Endothelial cell of umbilical vein (primary cell): ENCODE data around the gene PIN1. TPM values are rescaled to one million over a fixed set of nuclear protein-coding genes. Genes with fewer than 3 reads are reported as not detected.

Experiments used
- BruUV-seq: library from RNA; stranded (reverse); fragments of 400-500 nt; replicated peaks from 2 replicates; lab custom pipeline; 2021; lab: Mats Ljungman, UMichigan
- CTCF ChIA-PET: fragments of 300-600, 350-600 bp; sonication (Branson Sonifier 250); formaldehyde crosslinking; loops from one replicate; lab custom pipeline; 2021; ENCODE audit warnings: antibody characterized with exemption, inconsistent platforms; lab: Charles Lee
- POLR2A ChIA-PET: fragments of 300-600, 350-600 bp; sonication (Branson Sonifier 250); formaldehyde crosslinking; loops from one replicate; lab custom pipeline; 2021; ENCODE audit warnings: antibody characterized with exemption, inconsistent platforms; lab: Charles Lee
- DNase-seq: peaks from one replicate; pipeline ENCODE4 v3.0.0-alpha.2; 2011; ENCODE audit warnings: low read depth, low spot score
- FAIRE-seq: peaks from 2 replicates; lab custom pipeline; 2011; peaks lifted over from hg19 to GRCh38; lab: Jason Lieb, UNC
- H2AFZ ChIP-seq: 2 replicates; pipeline ENCODE4 v1.6.0; 2012; ENCODE audit warnings: low read depth, low read length, control low read depth, inconsistent platforms
- H3K27ac ChIP-seq: 2 replicates; pipeline ENCODE4 v1.5.1; 2011; ENCODE audit warnings: low read depth, mild to moderate bottlenecking, control low read depth, low read length, moderate library complexity; ENCODE audit not compliant: insufficient read depth
- H3K27me3 ChIP-seq, 2 experiments: 2 replicates each; pipeline versions ENCODE4 v1.6.0 to v1.6.1; 2011; ENCODE audit warnings: low read length in 2 of 2, mixed read lengths in 1 of 2; ENCODE audit not compliant: control insufficient read depth in 2 of 2, insufficient read depth in 2 of 2
- H3K36me3 ChIP-seq, 2 experiments: 2 replicates in 1 of 2; 3 replicates in 1 of 2; pipeline ENCODE4 v1.5.1; 2011; ENCODE audit warnings: low read length in 2 of 2, mild to moderate bottlenecking in 1 of 2, moderate library complexity in 1 of 2; ENCODE audit not compliant: control insufficient read depth in 2 of 2, insufficient read depth in 2 of 2; ENCODE audit errors: extremely low read depth in 1 of 2
- H3K4me1 ChIP-seq: 3 replicates; pipeline ENCODE4 v1.5.1; 2011; ENCODE audit warnings: mild to moderate bottlenecking, low read length; ENCODE audit not compliant: control insufficient read depth, insufficient read depth; ENCODE audit errors: extremely low read depth
- H3K4me2 ChIP-seq: 2 replicates; pipeline ENCODE4 v1.6.1; 2011; ENCODE audit warnings: low read length, control low read depth, mixed read lengths; ENCODE audit not compliant: insufficient read depth
- H3K4me3 ChIP-seq, 3 experiments: fragments of 200-600 bp in 1 of 3; sonication (generic), shearing (Covaris generic) in 1 of 3; replicated peaks in 1 of 3; 2 replicates each; pipeline ENCODE4 v1.5.1; 2011 to 2016; ENCODE audit warnings: control low read depth in 3 of 3, low read length in 3 of 3, mild to moderate bottlenecking in 2 of 3, inconsistent platforms in 1 of 3, low read depth in 1 of 3, moderate library complexity in 1 of 3; ENCODE audit not compliant: insufficient read depth in 1 of 3
- H3K79me2 ChIP-seq: 2 replicates; pipeline ENCODE4 v1.6.0; 2012; ENCODE audit warnings: low read length, inconsistent platforms; ENCODE audit not compliant: control insufficient read depth, insufficient read depth
- H3K9ac ChIP-seq: replicated peaks from 2 replicates; pipeline ENCODE3; 2011; ENCODE audit warnings: low read length, control low read depth; ENCODE audit not compliant: insufficient read depth; ENCODE audit errors: extremely low read depth
- H3K9me1 ChIP-seq: replicated peaks from 3 replicates; pipeline ENCODE4 v1.6.0; 2011; ENCODE audit warnings: mild to moderate bottlenecking, low read length; ENCODE audit not compliant: control insufficient read depth, insufficient read depth; ENCODE audit errors: extremely low read depth
- H3K9me3 ChIP-seq: replicated peaks from 2 replicates; pipeline ENCODE4 v1.5.1; 2012; ENCODE audit warnings: low read length, inconsistent platforms; ENCODE audit not compliant: control insufficient read depth, insufficient read depth
- H4K20me1 ChIP-seq: replicated peaks from 2 replicates; pipeline ENCODE3; 2011; ENCODE audit warnings: mild to moderate bottlenecking, low read length; ENCODE audit not compliant: control insufficient read depth, insufficient read depth; ENCODE audit errors: extremely low read depth
- EZH2 ChIP-seq: IDR thresholded peaks from 2 replicates; pipeline ENCODE4 v1.6.1; 2012; ENCODE audit warnings: borderline replicate concordance, low read depth, mild to moderate bottlenecking, moderate library complexity, low read length, inconsistent platforms; ENCODE audit not compliant: severe bottlenecking
- FOS ChIP-seq: IDR thresholded peaks from 2 replicates; pipeline ENCODE4 v1.6.1; 2011; ENCODE audit warnings: mild to moderate bottlenecking, low read length, moderate library complexity, borderline replicate concordance; ENCODE audit not compliant: insufficient read depth
- GATA2 ChIP-seq: IDR thresholded peaks from 2 replicates; pipeline ENCODE4 v1.7.0; 2011; ENCODE audit warnings: low read depth, mild to moderate bottlenecking, moderate library complexity, mixed read lengths, low read length; ENCODE audit not compliant: insufficient read length, insufficient read depth
- JUN ChIP-seq: IDR thresholded peaks from 2 replicates; pipeline ENCODE4 v1.6.1; 2011; ENCODE audit warnings: borderline replicate concordance, low read depth; ENCODE audit not compliant: insufficient read length, insufficient read depth
- MYC ChIP-seq: IDR thresholded peaks from one replicate; pipeline ENCODE4 v1.6.1; 2011; ENCODE audit warnings: mild to moderate bottlenecking, low read depth, low read length
- POLR2A ChIP-seq: IDR thresholded peaks from 2 replicates; pipeline ENCODE4 v1.6.1; 2012; ENCODE audit warnings: low read depth, mild to moderate bottlenecking, control low read depth, low read length
- POLR2AphosphoS5 ChIP-seq: IDR thresholded peaks from 2 replicates; pipeline ENCODE4 v1.6.1; 2012; ENCODE audit warnings: low read depth, mild to moderate bottlenecking, control low read depth, low read length, moderate library complexity; ENCODE audit not compliant: insufficient read depth
- dilution Hi-C: fragments of 300-500 bp; cut with MboI; formaldehyde crosslinking; loops from one replicate; pipeline ENCODE4 v1.15.0; 2019; ENCODE audit warnings: low sequenced_read_pairs; ENCODE audit not compliant: extremely low pct_ligation_motif_present
- intact Hi-C: fragments of 100-400 bp; cut with micrococcal nuclease; formaldehyde crosslinking; loops from one replicate; pipeline ENCODE4 v1.10.0; 2022
- polyA plus RNA-seq, 4 experiments: library from polyadenylated mRNA; depleted of rRNA in 3 of 4; stranded (reverse) in 3 of 4; unstranded in 1 of 4; fragments of >200 nt; gene quantifications; 2 replicates each; pipeline versions ENCODE4 v1.2.1 to v1.2.3, GENCODE V29; 2011 to 2012; ENCODE audit warnings: missing spikeins in 1 of 4
- total RNA-seq: library from RNA; stranded (reverse); gene quantifications from 2 replicates; pipeline ENCODE4 v1.2.3, GENCODE V29; 2021
- TF ChIP-seq, protein P1 (sequence below): IDR thresholded peaks from 2 replicates; pipeline ENCODE4 v1.6.1; 2011; ENCODE audit not compliant: insufficient read depth, insufficient read length
- TF ChIP-seq, protein P2 (sequence below), 2 donors: IDR thresholded peaks; 1 replicate in 1 of 2; 2 replicates in 1 of 2; pipeline ENCODE4 v1.5.1; 2011; ENCODE audit warnings: low read length in 2 of 2, mild to moderate bottlenecking in 2 of 2, moderate library complexity in 2 of 2, control low read depth in 1 of 2, inconsistent platforms in 1 of 2, low read depth in 1 of 2; ENCODE audit not compliant: insufficient read depth in 1 of 2; ENCODE audit errors: extremely low read depth in 1 of 2

The PIN1 gene
- total and polyA plus RNA-seq, 2 donors (not counting 3 experiments of a cell fraction or from before 2014, with no cell fraction given) = 97.4 to 115 TPM

DNA sequence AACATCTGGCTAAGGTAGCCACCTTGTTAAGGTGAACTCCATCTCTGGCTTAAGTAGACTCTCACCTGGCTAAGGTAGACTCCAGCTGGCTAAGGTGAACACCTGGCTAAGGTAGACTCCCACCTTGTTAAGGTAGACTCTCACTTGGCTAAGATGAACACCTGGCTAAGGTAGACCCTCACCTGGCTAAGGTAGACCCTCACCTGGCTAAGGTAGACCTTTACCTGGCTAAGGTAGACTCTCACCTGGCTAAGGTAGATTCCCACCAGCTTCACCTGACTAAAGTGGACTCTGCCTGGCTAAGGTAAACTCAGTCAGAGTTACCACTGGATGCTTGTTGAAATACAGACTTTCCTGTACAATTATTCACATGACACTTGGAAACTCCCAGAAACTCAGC is 23.6 kb downstream of the PIN1 start:
- Histone ChIP-seq H3K4me3 (no peak overlapping the region), H3K9me1 (no peaks in the 10 kb centered on the region), H3K9me3 (no peaks in the 10 kb centered on the region), H3K27me3 (no peaks in the 10 kb centered on the region), H4K20me1 (no peaks in the 10 kb centered on the region), H3K79me2 (no peaks in the 10 kb centered on the region), H3K4me1 (peaks cover 5% of the 10 kb centered on the region), H3K4me2 (no peak overlapping the region), H3K36me3 (no peaks in the 10 kb centered on the region), H3K27ac (no peak overlapping the region), H3K9ac (no peak overlapping the region), H2AFZ (no peak overlapping the region)
- BruUV-seq = no TSS peak
- no peak for FAIRE-seq
- dilution Hi-C loops = no loop called here
- no peak for DNase-seq
- CTCF ChIA-PET = no interaction called here
- TF ChIP-seq EZH2 = no peak
- no peak for TF ChIP-seq POLR2A
- no peak for TF ChIP-seq GATA2
- TF ChIP-seq, protein P1, sequence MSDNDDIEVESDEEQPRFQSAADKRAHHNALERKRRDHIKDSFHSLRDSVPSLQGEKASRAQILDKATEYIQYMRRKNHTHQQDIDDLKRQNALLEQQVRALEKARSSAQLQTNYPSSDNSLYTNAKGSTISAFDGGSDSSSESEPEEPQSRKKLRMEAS = no peak
- TF ChIP-seq JUN = no peak
- TF ChIP-seq MYC = no peak
- TF ChIP-seq POLR2AphosphoS5 = no peak
- TF ChIP-seq, protein P2, sequence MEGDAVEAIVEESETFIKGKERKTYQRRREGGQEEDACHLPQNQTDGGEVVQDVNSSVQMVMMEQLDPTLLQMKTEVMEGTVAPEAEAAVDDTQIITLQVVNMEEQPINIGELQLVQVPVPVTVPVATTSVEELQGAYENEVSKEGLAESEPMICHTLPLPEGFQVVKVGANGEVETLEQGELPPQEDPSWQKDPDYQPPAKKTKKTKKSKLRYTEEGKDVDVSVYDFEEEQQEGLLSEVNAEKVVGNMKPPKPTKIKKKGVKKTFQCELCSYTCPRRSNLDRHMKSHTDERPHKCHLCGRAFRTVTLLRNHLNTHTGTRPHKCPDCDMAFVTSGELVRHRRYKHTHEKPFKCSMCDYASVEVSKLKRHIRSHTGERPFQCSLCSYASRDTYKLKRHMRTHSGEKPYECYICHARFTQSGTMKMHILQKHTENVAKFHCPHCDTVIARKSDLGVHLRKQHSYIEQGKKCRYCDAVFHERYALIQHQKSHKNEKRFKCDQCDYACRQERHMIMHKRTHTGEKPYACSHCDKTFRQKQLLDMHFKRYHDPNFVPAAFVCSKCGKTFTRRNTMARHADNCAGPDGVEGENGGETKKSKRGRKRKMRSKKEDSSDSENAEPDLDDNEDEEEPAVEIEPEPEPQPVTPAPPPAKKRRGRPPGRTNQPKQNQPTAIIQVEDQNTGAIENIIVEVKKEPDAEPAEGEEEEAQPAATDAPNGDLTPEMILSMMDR (IDR thresholded peaks at IDR 0.05; ENCODE audit: extremely low read depth in 1 of 2, insufficient read depth in 1 of 2, low read depth in 1 of 2, low read length in 2 of 2) = no peak
- TF ChIP-seq FOS = no peak
- POLR2A ChIA-PET = no interaction called here
- intact Hi-C loops = no loop called here
